Measurements from ENCODE around the gene GGA3.

GGA3 gene

DNA sequence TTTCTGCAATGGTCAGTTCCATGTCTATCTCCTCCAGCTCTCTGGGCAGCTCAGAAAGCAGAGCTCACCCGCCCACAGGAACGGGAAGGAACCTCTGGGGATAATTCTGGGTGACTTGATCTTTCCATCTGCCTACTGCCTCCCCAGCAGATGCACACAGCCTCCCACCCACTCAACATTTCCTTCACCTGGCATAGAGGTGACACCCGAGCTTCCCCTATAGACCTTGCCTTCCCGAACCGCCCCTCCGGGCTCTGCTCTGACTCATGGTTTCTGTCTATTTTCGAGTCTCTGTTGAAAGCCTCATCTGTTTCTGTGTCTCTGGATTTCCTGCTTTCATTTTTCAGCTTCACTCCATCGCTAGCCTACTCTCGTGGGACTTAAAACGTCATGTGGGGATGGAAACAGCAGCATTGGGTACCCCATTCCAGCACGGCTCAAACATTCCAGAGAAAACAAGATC lies 11.4 kb downstream of the GGA3 start:
- TF ChIP-seq JUND (IDR thresholded peaks at IDR 0.05; ENCODE audit: low read depth): no peak
- in situ Hi-C loops (cut with HindIII; ENCODE audit: low pct_unique_long_range_greater_than_20kb, low sequenced_read_pairs): no loop called here
- DNase-seq (ENCODE audit: low read depth in 1 of 2, low spot score in 1 of 2): no peak

DNA sequence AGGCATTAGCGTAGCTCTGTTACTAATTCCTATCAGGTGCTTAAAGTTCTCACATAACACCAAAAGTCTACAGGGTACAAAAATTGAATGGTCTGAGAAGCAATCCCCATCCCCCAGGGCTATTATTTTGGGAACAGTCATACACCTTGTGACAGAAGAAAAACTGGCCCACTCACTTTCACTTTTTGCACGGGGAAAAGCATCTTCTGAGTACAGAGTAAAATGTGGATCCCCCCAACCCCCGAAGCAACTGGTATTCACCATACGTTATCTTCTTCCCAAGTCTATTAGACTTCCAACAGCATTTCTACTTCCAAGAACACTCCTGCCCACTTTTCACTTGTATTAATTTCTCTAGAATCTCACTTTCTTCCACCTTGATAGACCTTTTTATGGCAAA lies 11.8 kb downstream of the GGA3 start:
- no peak for DNase-seq (ENCODE audit: low read depth in 1 of 2, low spot score in 1 of 2)
- TF ChIP-seq JUND (IDR thresholded peaks at IDR 0.05; ENCODE audit: low read depth): no peak
- in situ Hi-C loops (cut with HindIII; ENCODE audit: low pct_unique_long_range_greater_than_20kb, low sequenced_read_pairs): no loop called here

DNA sequence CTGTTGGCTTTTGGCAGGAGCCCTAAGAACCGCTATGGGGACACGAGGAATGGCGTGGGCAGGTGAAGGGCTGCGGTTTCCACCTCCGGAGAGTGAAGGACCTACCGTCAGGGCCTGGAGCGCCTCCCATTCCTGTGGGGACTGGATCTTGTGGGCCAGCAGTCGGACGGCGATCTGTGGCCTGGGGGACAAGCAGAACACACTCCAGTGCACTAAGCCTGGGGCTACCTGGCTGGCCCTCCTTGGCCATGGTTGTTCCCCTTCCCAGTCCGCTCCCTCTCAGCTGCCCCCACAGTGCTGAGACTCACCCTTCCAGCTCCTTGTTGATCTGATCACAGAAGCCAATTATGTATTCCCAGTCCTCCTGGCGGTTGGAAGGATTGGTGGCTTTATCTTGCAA lies 15.0 kb downstream of the GGA3 start:
- no peak for DNase-seq (ENCODE audit: low read depth in 1 of 2, low spot score in 1 of 2)
- TF ChIP-seq JUND (IDR thresholded peaks at IDR 0.05; ENCODE audit: low read depth): no peak
- in situ Hi-C loops (cut with HindIII; ENCODE audit: low pct_unique_long_range_greater_than_20kb, low sequenced_read_pairs): no loop called here

DNA sequence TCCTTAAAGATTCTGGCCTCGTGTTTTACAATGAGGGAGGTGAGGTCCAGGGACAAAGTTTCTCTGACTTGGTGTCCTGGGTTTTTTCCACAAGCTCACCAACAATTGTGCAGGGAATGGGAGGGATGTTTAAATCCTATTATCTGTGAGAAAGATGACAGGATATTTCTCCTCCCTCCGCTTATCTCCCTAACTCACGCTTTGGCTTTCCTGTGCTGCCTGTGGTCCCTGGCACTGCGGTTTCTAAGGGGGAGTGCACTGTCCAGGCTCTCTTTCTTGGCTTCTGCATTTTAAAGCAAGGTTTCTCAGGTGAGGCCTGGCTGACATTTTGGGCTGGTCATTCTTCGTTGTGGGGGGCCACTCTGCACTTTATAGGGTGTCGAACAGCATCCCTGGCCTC lies 16.4 kb downstream of the GGA3 start:
- in situ Hi-C loops (cut with HindIII; ENCODE audit: low pct_unique_long_range_greater_than_20kb, low sequenced_read_pairs): no loop called here
- no peak for TF ChIP-seq JUND (IDR thresholded peaks at IDR 0.05; ENCODE audit: low read depth)
- no peak for DNase-seq (ENCODE audit: low read depth in 1 of 2, low spot score in 1 of 2)

DNA sequence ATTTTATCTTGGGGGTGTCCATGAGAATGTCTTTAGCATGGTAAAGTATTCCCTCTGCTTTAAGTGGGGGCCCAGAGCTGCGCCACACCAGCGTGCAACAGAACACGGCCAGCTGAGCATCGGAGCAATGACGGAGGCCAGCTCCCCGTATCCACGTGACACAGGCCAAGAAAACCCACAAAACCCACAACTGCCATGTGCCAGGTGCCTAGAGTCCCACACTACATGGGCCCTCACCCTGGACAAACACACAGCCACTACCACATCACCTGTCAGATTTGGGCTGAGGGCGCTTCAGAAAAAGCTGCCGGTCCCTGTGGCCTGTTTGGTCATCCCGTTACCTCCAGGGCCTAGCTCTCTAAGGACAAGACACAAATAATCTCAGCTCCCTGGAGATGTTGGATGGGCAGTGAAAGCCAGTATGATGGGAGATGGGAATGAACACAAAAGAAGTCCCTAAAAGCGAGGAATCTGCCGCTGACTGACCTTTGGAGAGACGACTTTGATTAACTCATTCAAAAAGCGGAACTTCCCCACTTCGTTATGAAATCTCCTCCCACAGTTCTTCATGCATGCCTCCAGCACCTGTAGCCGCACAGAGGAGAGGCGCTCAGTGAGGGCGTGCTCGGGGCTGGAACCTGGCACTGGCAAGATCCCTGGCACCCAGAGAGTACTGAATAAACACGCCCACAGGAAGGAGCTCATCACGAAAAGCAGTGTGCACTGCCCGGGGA lies 17.1 kb downstream of the GGA3 start:
- no peak for TF ChIP-seq JUND (IDR thresholded peaks at IDR 0.05; ENCODE audit: low read depth)
- in situ Hi-C loops (cut with HindIII; ENCODE audit: low pct_unique_long_range_greater_than_20kb, low sequenced_read_pairs): no loop called here
- DNase-seq (ENCODE audit: low read depth in 1 of 2, low spot score in 1 of 2): no peak

DNA sequence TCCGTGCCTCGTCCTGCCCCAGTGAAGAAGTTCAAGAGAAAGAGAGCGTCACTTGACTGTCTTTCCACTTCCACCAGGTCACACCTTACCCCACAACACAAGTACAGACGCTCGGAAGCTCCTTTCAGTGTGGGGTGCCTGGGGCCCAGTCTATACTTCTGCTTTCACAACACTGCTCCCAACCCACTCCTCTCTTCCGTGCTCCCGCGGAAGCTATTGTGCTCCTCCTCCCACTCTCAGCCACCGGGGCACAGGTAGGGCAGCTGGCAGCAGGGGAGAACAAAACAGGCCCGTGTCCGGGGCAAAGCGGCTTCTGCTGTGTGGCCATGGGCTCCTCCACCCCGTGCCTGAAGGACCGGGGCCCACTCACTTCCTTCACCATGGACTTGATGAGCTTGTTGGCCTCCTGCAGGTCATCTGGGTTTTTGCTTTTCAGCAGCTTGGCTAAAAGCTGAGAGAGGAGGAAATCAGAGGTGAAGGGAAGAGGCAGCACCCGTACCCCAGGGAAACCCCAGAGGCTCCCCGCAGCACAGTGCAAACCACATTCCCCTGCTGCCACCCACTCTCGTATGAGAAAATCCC lies 18.9 kb downstream of the GGA3 start:
- in situ Hi-C loops (cut with HindIII; ENCODE audit: low pct_unique_long_range_greater_than_20kb, low sequenced_read_pairs): no loop called here
- no peak for DNase-seq (ENCODE audit: low read depth in 1 of 2, low spot score in 1 of 2)

DNA sequence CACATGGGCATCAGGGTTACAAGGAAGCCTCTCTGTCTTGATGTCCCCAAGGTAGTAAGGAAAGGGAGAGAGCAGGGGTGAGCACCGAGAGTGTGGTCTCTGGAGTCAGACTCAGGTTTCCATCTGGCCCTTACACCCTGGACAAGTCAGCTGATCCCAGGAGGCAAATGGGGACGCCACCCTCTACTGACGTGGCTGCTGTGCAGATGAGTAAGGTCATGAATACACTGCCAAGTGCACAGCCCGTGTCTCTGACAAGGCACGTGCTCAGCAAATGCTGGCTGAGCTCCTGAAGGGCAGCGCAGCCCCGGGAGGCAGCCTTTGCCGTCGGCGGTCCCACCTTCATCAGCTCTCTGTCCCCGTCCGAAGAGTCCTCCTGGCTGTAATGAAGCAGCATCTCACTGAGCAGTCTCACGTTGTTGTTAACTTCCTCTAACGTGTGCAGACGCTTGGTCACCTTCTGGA lies 19.4 kb downstream of the GGA3 start:
- in situ Hi-C loops (cut with HindIII; ENCODE audit: low pct_unique_long_range_greater_than_20kb, low sequenced_read_pairs): no loop called here
- TF ChIP-seq JUND (IDR thresholded peaks at IDR 0.05; ENCODE audit: low read depth): no peak
- no peak for DNase-seq (ENCODE audit: low read depth in 1 of 2, low spot score in 1 of 2)

More for the DNA sequence above, 18.9 kb downstream of the GGA3 start:
- no peak for TF ChIP-seq JUND (IDR thresholded peaks at IDR 0.05; ENCODE audit: low read depth)

DNA sequence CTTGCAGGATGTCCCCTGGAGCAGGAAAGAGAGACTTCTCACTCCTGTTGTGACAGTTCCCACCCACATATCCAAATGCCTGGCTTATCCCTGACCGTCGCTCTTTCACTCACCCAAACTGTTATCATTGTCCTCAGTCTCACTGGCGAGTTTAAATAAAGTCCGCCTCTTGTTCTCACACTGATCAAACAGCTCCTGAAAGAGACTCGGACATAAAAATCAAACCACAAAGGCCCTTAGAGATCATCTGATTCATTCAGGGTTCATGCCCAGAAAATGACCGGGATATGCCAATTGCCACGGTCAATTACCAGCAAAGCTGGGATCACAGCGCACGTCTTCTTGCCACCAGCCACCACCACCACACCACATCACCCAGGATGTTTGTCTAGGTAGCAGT lies 19.9 kb downstream of the GGA3 start:
- in situ Hi-C loops (cut with HindIII; ENCODE audit: low pct_unique_long_range_greater_than_20kb, low sequenced_read_pairs): no loop called here
- no peak for TF ChIP-seq JUND (IDR thresholded peaks at IDR 0.05; ENCODE audit: low read depth)
- no peak for DNase-seq (ENCODE audit: low read depth in 1 of 2, low spot score in 1 of 2)

DNA sequence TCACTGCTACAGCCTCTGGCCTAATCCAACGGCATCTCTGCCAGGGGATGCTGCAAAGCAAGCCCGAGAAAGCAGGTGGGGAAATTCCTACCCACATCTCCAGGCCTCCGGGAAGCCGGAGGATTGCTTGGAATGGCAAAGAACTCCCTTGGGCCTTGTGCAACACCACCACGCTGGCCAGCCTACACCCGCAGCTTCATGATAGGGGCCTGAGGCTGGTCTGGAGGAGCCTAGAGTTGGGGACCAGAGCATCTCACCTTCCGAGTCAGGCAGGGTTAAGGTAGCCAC lies 20.3 kb downstream of the GGA3 start:
- no peak for TF ChIP-seq JUND (IDR thresholded peaks at IDR 0.05; ENCODE audit: low read depth)
- no peak for DNase-seq (ENCODE audit: low read depth in 1 of 2, low spot score in 1 of 2)
- in situ Hi-C loops (cut with HindIII; ENCODE audit: low pct_unique_long_range_greater_than_20kb, low sequenced_read_pairs): no loop called here

DNA sequence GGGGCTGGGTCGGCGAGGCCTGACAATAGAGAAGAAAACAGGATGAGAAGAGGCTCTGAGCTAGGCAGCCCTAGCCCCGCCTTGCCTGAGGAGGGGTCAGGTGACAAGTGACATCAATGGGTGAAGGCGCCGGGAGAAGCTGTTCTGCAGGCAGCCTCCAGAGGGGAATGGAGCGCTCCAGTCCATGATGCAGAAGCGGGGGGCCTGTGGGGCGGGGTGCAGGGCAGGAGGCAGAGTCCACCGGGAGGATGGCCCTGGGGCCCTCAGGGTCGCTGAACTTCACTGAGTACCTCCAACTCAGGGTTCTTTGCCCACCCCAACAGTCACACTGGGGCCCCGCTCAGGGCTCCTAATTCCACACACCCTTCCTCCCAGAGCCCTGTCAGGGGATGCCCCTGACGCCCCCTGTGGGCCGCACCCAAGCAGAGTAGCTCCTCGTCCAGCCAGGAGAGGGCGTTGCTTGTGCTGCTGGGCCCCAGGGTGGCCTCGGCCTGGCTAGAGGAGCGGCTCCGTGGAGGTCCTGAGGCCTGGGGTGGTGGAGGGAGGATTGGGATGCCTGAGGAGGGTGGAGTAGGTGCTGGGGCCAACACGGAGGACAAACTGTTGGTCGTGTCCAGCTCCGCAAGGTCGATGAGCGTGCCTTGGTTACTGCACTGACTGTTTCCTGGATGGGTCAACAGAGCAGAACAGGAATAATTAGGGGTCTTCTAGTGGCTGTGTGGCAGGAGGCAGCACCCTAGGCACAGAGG lies 20.8 kb downstream of the GGA3 start:
- DNase-seq (ENCODE audit: low read depth in 1 of 2, low spot score in 1 of 2): peak in 1 of 2 experiments; percentile 69
- no peak for TF ChIP-seq JUND (IDR thresholded peaks at IDR 0.05; ENCODE audit: low read depth)
- in situ Hi-C loops (cut with HindIII; ENCODE audit: low pct_unique_long_range_greater_than_20kb, low sequenced_read_pairs): no loop called here

DNA sequence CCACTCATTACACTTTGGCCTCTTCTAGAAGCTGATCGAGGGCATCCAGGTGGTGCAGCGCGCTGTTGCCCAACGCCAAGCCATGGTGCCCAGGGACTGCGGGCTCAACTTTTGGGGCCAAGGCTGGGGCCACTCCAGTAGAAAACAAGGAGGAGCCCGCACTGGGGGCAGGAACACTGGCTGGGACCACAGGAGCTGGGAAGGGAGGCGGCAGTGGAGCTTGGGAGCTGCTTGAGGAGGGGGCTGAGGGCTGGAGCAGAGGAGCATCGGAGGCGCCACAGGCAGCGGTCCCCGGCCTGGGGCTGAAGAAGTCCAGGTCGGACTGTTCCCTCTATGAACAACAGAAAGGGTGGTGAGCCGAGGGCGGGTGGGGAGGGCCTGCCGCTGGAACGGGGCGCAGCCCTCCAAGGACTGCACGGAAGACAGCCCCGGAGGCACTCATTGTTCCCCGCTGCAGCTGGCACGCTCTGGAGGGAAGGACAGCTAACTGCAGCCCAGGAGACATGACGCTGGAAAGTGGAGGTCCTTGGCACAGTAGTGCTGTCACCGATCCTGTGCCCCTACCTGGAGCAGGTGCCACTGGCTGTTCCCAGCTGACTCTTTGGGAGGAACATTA lies 21.5 kb downstream of the GGA3 start:
- no peak for TF ChIP-seq JUND (IDR thresholded peaks at IDR 0.05; ENCODE audit: low read depth)
- no peak for DNase-seq (ENCODE audit: low read depth in 1 of 2, low spot score in 1 of 2)
- in situ Hi-C loops (cut with HindIII; ENCODE audit: low pct_unique_long_range_greater_than_20kb, low sequenced_read_pairs): no loop called here

DNA sequence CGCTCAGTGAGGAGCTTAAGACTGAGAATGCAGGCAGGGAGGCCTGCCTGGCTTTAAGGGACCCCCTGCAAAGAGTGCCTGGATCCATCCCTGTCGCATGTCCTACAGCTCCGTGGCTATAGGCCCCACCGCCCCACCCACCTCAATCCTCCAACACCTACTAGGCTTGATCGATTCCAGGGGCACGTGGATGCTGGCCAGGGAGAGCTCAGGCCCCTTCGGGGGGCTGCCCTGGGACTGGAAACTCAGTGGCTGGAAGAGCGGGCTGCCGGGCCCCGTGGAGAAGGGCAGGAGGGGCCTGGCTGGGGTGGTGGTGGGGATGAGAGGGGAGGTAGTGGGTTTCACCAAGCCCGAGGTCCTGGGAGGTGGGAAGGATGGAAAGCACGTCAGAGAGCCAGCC lies 22.2 kb downstream of the GGA3 start:
- in situ Hi-C loops (cut with HindIII; ENCODE audit: low pct_unique_long_range_greater_than_20kb, low sequenced_read_pairs): no loop called here
- TF ChIP-seq JUND (IDR thresholded peaks at IDR 0.05; ENCODE audit: low read depth): no peak
- no peak for DNase-seq (ENCODE audit: low read depth in 1 of 2, low spot score in 1 of 2)

DNA sequence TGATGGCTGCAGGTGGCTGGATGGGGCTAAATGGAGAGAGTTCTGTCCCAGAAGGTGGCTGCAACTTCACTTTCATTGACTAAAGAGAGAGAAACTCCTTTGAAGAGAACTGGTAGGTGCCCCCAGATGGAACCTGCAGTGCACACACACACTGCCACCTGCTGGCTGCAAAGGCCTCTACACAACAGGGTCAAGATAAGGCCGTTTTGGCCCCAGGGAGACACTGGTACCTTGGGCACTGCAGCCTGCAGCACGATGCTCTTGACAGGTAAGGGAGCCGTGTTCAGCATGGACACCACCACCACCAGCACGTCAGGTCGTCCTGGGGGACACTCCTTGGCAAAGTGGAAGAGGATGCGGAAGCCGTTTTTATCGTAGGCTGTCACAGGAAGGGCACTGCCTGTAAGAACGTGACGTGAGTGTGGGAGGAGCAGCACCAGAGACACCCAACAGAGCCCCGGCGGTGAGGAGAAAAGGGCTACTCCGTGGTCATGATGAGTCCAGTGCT lies 22.7 kb downstream of the GGA3 start:
- DNase-seq (ENCODE audit: low read depth in 1 of 2, low spot score in 1 of 2): peak; percentile 79 to 87
- TF ChIP-seq JUND (IDR thresholded peaks at IDR 0.05; ENCODE audit: low read depth): no peak
- in situ Hi-C loops (cut with HindIII; ENCODE audit: low pct_unique_long_range_greater_than_20kb, low sequenced_read_pairs): no loop called here
